HG03039 (cell line): ENCODE measurements around the gene EPHB2.
A peak's percentile ranks its signal among the peaks of the same experiment; 100 is the strongest.
"Not testable (repeated sequence)": the region's sequence is repeated elsewhere in the genome, so short reads cannot be mapped to it uniquely, and the experiment has no call there.

Source experiments
- ATAC-seq: cut with Tn5 transposase; IDR thresholded peaks from one replicate; pipeline ENCODE4 v1.9.1; 2021; ENCODE audit warnings: mild to moderate bottlenecking, moderate library complexity; ENCODE audit not compliant: unreplicated experiment

EPHB2 gene

GRCh38 chr1:22689505-22689904 lies 21.1 kb upstream of the EPHB2 start:
- ATAC-seq, result no peak

- ATAC-seq, result no peak
Measured at GRCh38 chr1:22691031-22691753, 19.4 kb upstream of the EPHB2 start.

GRCh38 chr1:22694172-22694571 lies 16.5 kb upstream of the EPHB2 start:
- no peak for ATAC-seq

GRCh38 chr1:22696610-22697009 lies 14.0 kb upstream of the EPHB2 start:
- ATAC-seq, result no peak

GRCh38 chr1:22697980-22698379 lies 12.7 kb upstream of the EPHB2 start:
- ATAC-seq, result no peak

GRCh38 chr1:22699681-22700520 lies 10.7 kb upstream of the EPHB2 start:
- ATAC-seq, result no peak

- no peak for ATAC-seq
Measured at GRCh38 chr1:22702296-22703085, 8.1 kb upstream of the EPHB2 start.

- peak; percentile 64 for ATAC-seq
Measured at GRCh38 chr1:22704440-22705067, 6.1 kb upstream of the EPHB2 start.

- ATAC-seq, result no peak
Measured at GRCh38 chr1:22705586-22705985, 5.1 kb upstream of the EPHB2 start.

- not testable (repeated sequence) for ATAC-seq
Measured at GRCh38 chr1:22706100-22706499, 4.5 kb upstream of the EPHB2 start.

- no peak for ATAC-seq
Measured at GRCh38 chr1:22708777-22709176, 1.9 kb upstream of the EPHB2 start.

- ATAC-seq, result no peak
Measured at GRCh38 chr1:22709227-22709626, 1.4 kb upstream of the EPHB2 start.

- ATAC-seq, result no peak
Measured at GRCh38 chr1:22709891-22710700, 543 bp upstream of the EPHB2 start.

GRCh38 chr1:22711071-22711470 lies 432 bp downstream of the EPHB2 start:
- no peak for ATAC-seq

GRCh38 chr1:22711591-22712501 lies 1.2 kb downstream of the EPHB2 start:
- no peak for ATAC-seq

- no peak for ATAC-seq
Measured at GRCh38 chr1:22712502-22713271, 2.0 kb downstream of the EPHB2 start.

GRCh38 chr1:22714455-22714854 lies 3.8 kb downstream of the EPHB2 start:
- no peak for ATAC-seq

GRCh38 chr1:22717037-22717760 lies 6.6 kb downstream of the EPHB2 start:
- ATAC-seq, result no peak
